SK-N-SH treated with all-trans-retinoic acid at 6 μM for 48 hours (cell line): Measurements from ENCODE around the gene SCAPER.

Source experiments
- ATAC-seq: fragments of 200-7000 bp; cut with Tn5 transposase; 3 replicates; pipeline ENCODE4 v1.9.1; 2020; ENCODE audit warnings: mild to moderate bottlenecking, moderate library complexity
- BACH2 ChIP-seq: fragments of 250-450 bp; sonication (Bioruptor Pico); IDR thresholded peaks from 2 replicates; pipeline ENCODE4 v1.9.0; 2021; ENCODE audit warnings: mild to moderate bottlenecking, borderline replicate concordance
- CREB5 ChIP-seq: fragments of 250-450 bp; sonication (Bioruptor Pico); IDR thresholded peaks from 2 replicates; pipeline ENCODE4 v1.5.1; 2020; ENCODE audit warnings: low read depth, mild to moderate bottlenecking, moderate library complexity
- CSDC2 ChIP-seq: fragments of 250-450 bp; sonication (Bioruptor Pico); IDR thresholded peaks from 2 replicates; pipeline ENCODE4 v1.5.0; 2020; ENCODE audit warnings: mild to moderate bottlenecking, moderate library complexity
- ESRRG ChIP-seq: fragments of 250-450 bp; sonication (Bioruptor Pico); IDR thresholded peaks from 2 replicates; pipeline ENCODE4 v1.6.1; 2021; ENCODE audit warnings: mild to moderate bottlenecking
- GLIS3 ChIP-seq: fragments of 250-450 bp; sonication (Bioruptor Pico); IDR thresholded peaks from 2 replicates; pipeline ENCODE4 v1.5.0; 2020; ENCODE audit warnings: mild to moderate bottlenecking, moderate library complexity
- OSR1 ChIP-seq: fragments of 250-450 bp; sonication (Bioruptor Pico); IDR thresholded peaks from 2 replicates; pipeline ENCODE4 v1.8.0; 2022; ENCODE audit warnings: moderate library complexity, mild to moderate bottlenecking, inconsistent platforms
- PPARA ChIP-seq: fragments of 250-450 bp; sonication (Bioruptor Pico); IDR thresholded peaks from 2 replicates; pipeline ENCODE4 v1.5.0; 2020; ENCODE audit warnings: mild to moderate bottlenecking, borderline replicate concordance
- RARB ChIP-seq: fragments of 250-450 bp; sonication (Bioruptor Pico); IDR thresholded peaks from 2 replicates; pipeline ENCODE4 v1.8.0; 2021; ENCODE audit warnings: mild to moderate bottlenecking, moderate library complexity
- SNAI2 ChIP-seq: fragments of 250-450 bp; sonication (Bioruptor Pico); IDR thresholded peaks from 2 replicates; pipeline ENCODE4 v1.5.0; 2020; ENCODE audit warnings: mild to moderate bottlenecking, moderate library complexity
- ZC3H10 ChIP-seq: fragments of 250-450 bp; sonication (Bioruptor Pico); IDR thresholded peaks from 2 replicates; pipeline ENCODE4 v1.5.1; 2021; ENCODE audit warnings: mild to moderate bottlenecking, moderate library complexity
- ZFP3 ChIP-seq: fragments of 250-450 bp; sonication (Bioruptor Pico); IDR thresholded peaks from 2 replicates; pipeline ENCODE4 v1.5.0; 2020; ENCODE audit warnings: mild to moderate bottlenecking, moderate library complexity
- ZFP30 ChIP-seq: fragments of 450-650 bp; formaldehyde crosslinking; IDR thresholded peaks from 2 replicates; pipeline ENCODE4 v1.5.0; 2022; ENCODE audit warnings: mild to moderate bottlenecking, moderate library complexity
- ZNF565 ChIP-seq: fragments of 450-650 bp; formaldehyde crosslinking; conservative IDR thresholded peaks from 2 replicates; pipeline ENCODE4 v1.5.0; 2020; ENCODE audit warnings: low read depth, mild to moderate bottlenecking, moderate library complexity
- ZNF70 ChIP-seq: fragments of 450-650 bp; formaldehyde crosslinking; IDR thresholded peaks from 2 replicates; pipeline ENCODE4 v1.5.0; 2020; ENCODE audit warnings: mild to moderate bottlenecking, moderate library complexity
- ZNF8 ChIP-seq: fragments of 450-650 bp; formaldehyde crosslinking; IDR thresholded peaks from 2 replicates; pipeline ENCODE4 v1.5.0; 2020; ENCODE audit warnings: mild to moderate bottlenecking, moderate library complexity
- TF ChIP-seq, protein P1 (sequence below): fragments of 250-450 bp; sonication (Bioruptor Pico); IDR thresholded peaks from 2 replicates; pipeline ENCODE4 v1.5.0; 2020; ENCODE audit warnings: mild to moderate bottlenecking, moderate library complexity
- TF ChIP-seq, protein P2 (sequence below): fragments of 250-450 bp; sonication (Bioruptor Pico); IDR thresholded peaks from 2 replicates; pipeline ENCODE4 v1.5.1; 2021; ENCODE audit warnings: mild to moderate bottlenecking, moderate library complexity
- TF ChIP-seq, protein P3 (sequence below): fragments of 250-450 bp; sonication (Bioruptor Pico); IDR thresholded peaks from 2 replicates; pipeline ENCODE4 v1.8.0; 2020; ENCODE audit warnings: mild to moderate bottlenecking, moderate library complexity, borderline replicate concordance

Gene SCAPER

GRCh38 chr15:76576523-76577279 lies 328.4 kb downstream of the SCAPER start:
- TF ChIP-seq PPARA (CRISPR knock-in tag) (no peak), GLIS3 (CRISPR knock-in tag) (no peak), CSDC2 (CRISPR knock-in tag) (no peak)
- TF ChIP-seq, protein P1, sequence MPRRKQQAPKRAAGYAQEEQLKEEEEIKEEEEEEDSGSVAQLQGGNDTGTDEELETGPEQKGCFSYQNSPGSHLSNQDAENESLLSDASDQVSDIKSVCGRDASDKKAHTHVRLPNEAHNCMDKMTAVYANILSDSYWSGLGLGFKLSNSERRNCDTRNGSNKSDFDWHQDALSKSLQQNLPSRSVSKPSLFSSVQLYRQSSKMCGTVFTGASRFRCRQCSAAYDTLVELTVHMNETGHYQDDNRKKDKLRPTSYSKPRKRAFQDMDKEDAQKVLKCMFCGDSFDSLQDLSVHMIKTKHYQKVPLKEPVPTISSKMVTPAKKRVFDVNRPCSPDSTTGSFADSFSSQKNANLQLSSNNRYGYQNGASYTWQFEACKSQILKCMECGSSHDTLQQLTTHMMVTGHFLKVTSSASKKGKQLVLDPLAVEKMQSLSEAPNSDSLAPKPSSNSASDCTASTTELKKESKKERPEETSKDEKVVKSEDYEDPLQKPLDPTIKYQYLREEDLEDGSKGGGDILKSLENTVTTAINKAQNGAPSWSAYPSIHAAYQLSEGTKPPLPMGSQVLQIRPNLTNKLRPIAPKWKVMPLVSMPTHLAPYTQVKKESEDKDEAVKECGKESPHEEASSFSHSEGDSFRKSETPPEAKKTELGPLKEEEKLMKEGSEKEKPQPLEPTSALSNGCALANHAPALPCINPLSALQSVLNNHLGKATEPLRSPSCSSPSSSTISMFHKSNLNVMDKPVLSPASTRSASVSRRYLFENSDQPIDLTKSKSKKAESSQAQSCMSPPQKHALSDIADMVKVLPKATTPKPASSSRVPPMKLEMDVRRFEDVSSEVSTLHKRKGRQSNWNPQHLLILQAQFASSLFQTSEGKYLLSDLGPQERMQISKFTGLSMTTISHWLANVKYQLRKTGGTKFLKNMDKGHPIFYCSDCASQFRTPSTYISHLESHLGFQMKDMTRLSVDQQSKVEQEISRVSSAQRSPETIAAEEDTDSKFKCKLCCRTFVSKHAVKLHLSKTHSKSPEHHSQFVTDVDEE (CRISPR knock-in tag), result no peak
- ATAC-seq, result peak; percentile 92

DNA sequence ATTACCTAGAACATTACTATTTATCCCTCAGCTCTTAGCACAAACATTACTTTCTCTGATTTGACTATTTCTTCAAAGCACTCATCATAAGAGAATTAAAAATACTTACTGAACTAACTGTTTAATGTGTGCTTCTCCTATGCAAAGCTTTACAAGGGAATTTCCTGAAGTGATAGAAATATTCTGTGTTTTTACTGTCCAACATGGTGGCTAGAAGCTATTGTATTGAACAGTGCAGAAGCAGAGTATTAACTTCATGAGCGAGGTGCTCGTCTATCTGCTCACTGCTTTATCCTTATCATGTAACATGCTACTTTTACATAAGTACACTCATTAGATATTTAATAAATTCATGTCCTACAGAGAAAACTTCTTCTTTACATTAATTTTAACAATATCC lies 329.5 kb downstream of the SCAPER start:
- ATAC-seq, result no peak

GRCh38 chr15:76575274-76575673 lies 329.9 kb downstream of the SCAPER start:
- no peak for ATAC-seq
- TF ChIP-seq PPARA (CRISPR knock-in tag) (no peak), SNAI2 (CRISPR knock-in tag) (no peak), ZNF70 (CRISPR knock-in tag) (no peak), BACH2 (no peak), ESRRG (no peak), ZC3H10 (CRISPR knock-in tag) (no peak), CREB5 (CRISPR knock-in tag) (no peak)

More for the DNA sequence above, 329.5 kb downstream of the SCAPER start:
- TF ChIP-seq ZFP30, result no peak
- TF ChIP-seq CSDC2 (CRISPR knock-in tag), result no peak
- no peak for TF ChIP-seq ZNF70 (CRISPR knock-in tag)
- no peak for TF ChIP-seq GLIS3 (CRISPR knock-in tag)
- no peak for TF ChIP-seq ZC3H10 (CRISPR knock-in tag)
- TF ChIP-seq OSR1, result no peak
- TF ChIP-seq, protein P2, sequence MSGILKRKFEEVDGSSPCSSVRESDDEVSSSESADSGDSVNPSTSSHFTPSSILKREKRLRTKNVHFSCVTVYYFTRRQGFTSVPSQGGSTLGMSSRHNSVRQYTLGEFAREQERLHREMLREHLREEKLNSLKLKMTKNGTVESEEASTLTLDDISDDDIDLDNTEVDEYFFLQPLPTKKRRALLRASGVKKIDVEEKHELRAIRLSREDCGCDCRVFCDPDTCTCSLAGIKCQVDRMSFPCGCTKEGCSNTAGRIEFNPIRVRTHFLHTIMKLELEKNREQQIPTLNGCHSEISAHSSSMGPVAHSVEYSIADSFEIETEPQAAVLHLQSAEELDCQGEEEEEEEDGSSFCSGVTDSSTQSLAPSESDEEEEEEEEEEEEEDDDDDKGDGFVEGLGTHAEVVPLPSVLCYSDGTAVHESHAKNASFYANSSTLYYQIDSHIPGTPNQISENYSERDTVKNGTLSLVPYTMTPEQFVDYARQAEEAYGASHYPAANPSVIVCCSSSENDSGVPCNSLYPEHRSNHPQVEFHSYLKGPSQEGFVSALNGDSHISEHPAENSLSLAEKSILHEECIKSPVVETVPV (CRISPR knock-in tag), result no peak
- TF ChIP-seq, protein P3, sequence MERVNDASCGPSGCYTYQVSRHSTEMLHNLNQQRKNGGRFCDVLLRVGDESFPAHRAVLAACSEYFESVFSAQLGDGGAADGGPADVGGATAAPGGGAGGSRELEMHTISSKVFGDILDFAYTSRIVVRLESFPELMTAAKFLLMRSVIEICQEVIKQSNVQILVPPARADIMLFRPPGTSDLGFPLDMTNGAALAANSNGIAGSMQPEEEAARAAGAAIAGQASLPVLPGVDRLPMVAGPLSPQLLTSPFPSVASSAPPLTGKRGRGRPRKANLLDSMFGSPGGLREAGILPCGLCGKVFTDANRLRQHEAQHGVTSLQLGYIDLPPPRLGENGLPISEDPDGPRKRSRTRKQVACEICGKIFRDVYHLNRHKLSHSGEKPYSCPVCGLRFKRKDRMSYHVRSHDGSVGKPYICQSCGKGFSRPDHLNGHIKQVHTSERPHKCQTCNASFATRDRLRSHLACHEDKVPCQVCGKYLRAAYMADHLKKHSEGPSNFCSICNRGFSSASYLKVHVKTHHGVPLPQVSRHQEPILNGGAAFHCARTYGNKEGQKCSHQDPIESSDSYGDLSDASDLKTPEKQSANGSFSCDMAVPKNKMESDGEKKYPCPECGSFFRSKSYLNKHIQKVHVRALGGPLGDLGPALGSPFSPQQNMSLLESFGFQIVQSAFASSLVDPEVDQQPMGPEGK (CRISPR knock-in tag), result no peak
- TF ChIP-seq ZFP3, result no peak
- no peak for TF ChIP-seq RARB (CRISPR knock-in tag)
- no peak for TF ChIP-seq SNAI2 (CRISPR knock-in tag)
- TF ChIP-seq ZNF565 (CRISPR knock-in tag), result no peak
- TF ChIP-seq, protein P1 (CRISPR knock-in tag), result no peak
- TF ChIP-seq PPARA (CRISPR knock-in tag), result no peak
- no peak for TF ChIP-seq ZNF8 (CRISPR knock-in tag)
